BE2C (cell line): ENCODE data around the gene SHISAL2B.
"Not testable (repeated sequence)": the region's sequence is repeated elsewhere in the genome, so short reads cannot be mapped to it uniquely, and the experiment has no call there.

Experiments used
- DNase-seq: peaks from one replicate; pipeline ENCODE4 v3.0.0-alpha.2; 2020
- H3K27me3 ChIP-seq: fragments of 250-450 bp; sonication (Bioruptor Pico); 2 replicates; pipeline ENCODE4 v1.5.1; 2020; ENCODE audit warnings: mild to moderate bottlenecking
- H3K36me3 ChIP-seq: fragments of 250-450 bp; sonication (Bioruptor Pico); 2 replicates; pipeline ENCODE4 v1.5.1; 2020; ENCODE audit warnings: mild to moderate bottlenecking
- H3K4me1 ChIP-seq: fragments of 250-450 bp; sonication (Bioruptor Pico); 2 replicates; pipeline ENCODE4 v1.5.1; 2020
- H3K4me3 ChIP-seq: 2 replicates; pipeline ENCODE4 v1.5.1; 2011; ENCODE audit warnings: low read depth, low read length
- H3K9me3 ChIP-seq: fragments of 250-450 bp; sonication (Bioruptor Pico); 2 replicates; pipeline ENCODE4 v1.5.1; 2020
- TF ChIP-seq, protein P1 (sequence below): IDR thresholded peaks from 2 replicates; pipeline ENCODE4 v1.5.1; 2012; ENCODE audit warnings: mild to moderate bottlenecking, low read depth, low read length

Gene SHISAL2B

DNA sequence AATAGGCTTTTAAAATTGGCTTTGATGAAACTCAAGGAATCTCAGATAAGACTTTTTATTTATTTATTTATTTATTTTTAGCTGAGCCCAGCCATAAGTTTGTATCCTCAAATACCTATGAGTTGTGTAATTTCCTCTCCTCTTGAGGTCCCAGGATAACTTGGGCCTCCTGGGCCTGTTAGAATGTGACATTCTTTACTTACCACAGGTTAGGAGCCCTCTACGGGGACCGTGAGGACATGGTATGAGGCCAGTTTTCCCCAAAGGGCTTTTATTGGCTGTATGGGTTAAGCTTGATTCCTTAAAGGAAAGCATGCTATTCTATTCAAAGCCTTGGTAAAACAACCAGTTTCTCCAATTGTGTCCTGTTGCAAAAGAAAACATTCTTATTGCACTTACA is 16.9 kb downstream of the SHISAL2B start:
- Histone ChIP-seq H3K4me3 (no peak overlapping the region), H3K9me3 (no peaks in the 10 kb centered on the region), H3K27me3 (peaks cover 11% of the 10 kb centered on the region), H3K4me1 (no peaks in the 10 kb centered on the region), H3K36me3 (no peaks in the 10 kb centered on the region)
- no peak for DNase-seq
- TF ChIP-seq, protein P1, sequence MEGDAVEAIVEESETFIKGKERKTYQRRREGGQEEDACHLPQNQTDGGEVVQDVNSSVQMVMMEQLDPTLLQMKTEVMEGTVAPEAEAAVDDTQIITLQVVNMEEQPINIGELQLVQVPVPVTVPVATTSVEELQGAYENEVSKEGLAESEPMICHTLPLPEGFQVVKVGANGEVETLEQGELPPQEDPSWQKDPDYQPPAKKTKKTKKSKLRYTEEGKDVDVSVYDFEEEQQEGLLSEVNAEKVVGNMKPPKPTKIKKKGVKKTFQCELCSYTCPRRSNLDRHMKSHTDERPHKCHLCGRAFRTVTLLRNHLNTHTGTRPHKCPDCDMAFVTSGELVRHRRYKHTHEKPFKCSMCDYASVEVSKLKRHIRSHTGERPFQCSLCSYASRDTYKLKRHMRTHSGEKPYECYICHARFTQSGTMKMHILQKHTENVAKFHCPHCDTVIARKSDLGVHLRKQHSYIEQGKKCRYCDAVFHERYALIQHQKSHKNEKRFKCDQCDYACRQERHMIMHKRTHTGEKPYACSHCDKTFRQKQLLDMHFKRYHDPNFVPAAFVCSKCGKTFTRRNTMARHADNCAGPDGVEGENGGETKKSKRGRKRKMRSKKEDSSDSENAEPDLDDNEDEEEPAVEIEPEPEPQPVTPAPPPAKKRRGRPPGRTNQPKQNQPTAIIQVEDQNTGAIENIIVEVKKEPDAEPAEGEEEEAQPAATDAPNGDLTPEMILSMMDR: no peak

DNA sequence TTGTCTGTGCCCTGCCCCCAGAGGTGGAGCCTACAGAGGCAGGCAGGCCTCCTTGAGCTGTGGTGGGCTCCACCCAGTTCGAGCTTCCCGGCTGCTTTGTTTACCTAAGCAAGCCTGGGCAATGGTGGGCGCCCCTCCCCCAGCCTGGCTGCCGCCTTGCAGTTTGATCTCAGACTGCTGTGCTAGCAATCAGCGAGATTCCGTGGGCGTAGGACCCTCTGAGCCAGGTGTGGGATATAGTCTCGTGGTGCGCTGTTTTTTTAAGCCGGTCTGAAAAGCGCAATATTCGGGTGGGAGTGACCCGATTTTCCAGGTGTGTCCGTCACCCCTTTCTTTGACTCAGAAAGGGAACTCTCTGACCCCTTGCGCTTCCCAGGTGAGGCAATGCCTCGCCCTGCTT is 24.2 kb downstream of the SHISAL2B start:
- not testable (repeated sequence) for H3K4me3 ChIP-seq, H3K9me3 ChIP-seq, H3K27me3 ChIP-seq, H3K4me1 ChIP-seq, DNase-seq, H3K36me3 ChIP-seq

DNA sequence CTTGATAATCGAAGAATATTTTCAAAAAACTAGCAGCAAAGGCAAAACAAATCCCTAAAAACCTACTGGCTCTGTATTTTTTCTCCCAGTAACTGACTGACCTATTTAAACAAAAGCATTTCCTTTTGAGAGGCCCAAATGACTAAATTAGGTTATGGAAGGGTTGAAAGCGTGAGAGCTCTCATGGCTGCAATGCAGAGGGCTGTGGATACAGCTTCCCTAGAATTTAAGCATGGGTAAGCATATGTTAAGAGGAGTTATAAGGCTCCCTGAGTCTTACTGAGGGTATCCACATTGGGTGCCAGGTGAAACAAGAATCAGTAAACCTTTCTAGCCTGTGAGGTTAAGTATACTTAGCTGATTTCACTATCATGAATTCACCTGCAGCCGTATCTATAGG is 32.3 kb downstream of the SHISAL2B start:
- H3K27me3 ChIP-seq: no peaks in the 10 kb centered on the region
- H3K9me3 ChIP-seq: no peaks in the 10 kb centered on the region
- DNase-seq: no peak
- peaks cover 12% of the 10 kb centered on the region; the same call in 1 of the 2 replicates for H3K36me3 ChIP-seq
- no peak overlapping the region for H3K4me3 ChIP-seq
- H3K4me1 ChIP-seq: no peaks in the 10 kb centered on the region
- TF ChIP-seq, protein P1: no peak

DNA sequence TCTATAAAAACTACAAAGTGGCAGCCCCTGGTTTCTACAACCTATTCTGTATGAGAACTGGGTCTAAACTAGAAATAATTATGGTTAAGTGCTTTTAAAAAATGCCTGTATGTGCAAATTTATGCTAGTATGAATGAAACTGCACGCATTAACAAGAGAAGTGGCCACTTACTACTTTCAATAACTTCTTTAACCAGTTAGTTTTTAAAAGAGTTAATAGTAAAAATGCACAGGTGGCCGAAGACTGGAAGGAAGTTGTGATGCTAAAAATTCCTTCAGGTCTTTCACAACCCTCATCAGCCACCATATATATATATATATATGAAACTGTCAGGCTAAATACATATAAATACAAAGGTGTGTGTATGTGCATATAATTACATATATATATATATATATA is 36.8 kb downstream of the SHISAL2B start:
- Histone ChIP-seq H3K36me3 (peaks cover 12% of the 10 kb centered on the region), H3K4me3 (no peak overlapping the region), H3K27me3 (no peaks in the 10 kb centered on the region), H3K4me1 (no peaks in the 10 kb centered on the region), H3K9me3 (no peaks in the 10 kb centered on the region)
- no peak for DNase-seq
- TF ChIP-seq, protein P1: no peak

DNA sequence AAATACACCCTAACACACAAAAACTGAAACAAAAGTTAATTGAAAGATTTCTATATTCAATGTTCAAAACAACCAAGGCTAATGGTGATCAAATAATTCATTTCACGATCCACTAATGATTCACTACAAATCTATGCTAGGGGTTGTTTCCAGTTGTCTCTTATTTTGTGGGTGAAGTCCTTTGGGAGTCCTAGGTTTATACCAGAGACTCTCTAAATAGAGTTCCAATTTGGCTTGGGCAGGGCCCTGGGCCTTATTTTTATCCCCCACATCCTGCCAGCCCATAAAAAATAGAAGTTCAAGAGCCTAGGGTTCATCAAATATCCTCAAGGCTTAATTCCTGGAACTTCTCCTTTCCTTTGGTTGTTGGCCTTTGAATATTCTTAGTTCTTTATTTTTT is 52.1 kb downstream of the SHISAL2B start:
- TF ChIP-seq, protein P1: no peak
- H3K4me1 ChIP-seq: no peaks in the 10 kb centered on the region
- no peaks in the 10 kb centered on the region for H3K9me3 ChIP-seq
- peaks cover 18% of the 10 kb centered on the region for H3K36me3 ChIP-seq
- no peak overlapping the region for H3K4me3 ChIP-seq
- no peaks in the 10 kb centered on the region for H3K27me3 ChIP-seq
- no peak for DNase-seq

GRCh38 chr5:64742821-64743220 is 52.5 kb downstream of the SHISAL2B start:
- peaks cover 18% of the 10 kb centered on the region for H3K36me3 ChIP-seq
- no peaks in the 10 kb centered on the region for H3K9me3 ChIP-seq
- TF ChIP-seq, protein P1: no peak
- no peaks in the 10 kb centered on the region for H3K27me3 ChIP-seq
- no peak for DNase-seq
- H3K4me1 ChIP-seq: no peaks in the 10 kb centered on the region
- no peak overlapping the region for H3K4me3 ChIP-seq

GRCh38 chr5:64744914-64745313 is 54.6 kb downstream of the SHISAL2B start:
- DNase-seq: no peak

More at GRCh38 chr5:64744914-64745313, 54.6 kb downstream of the SHISAL2B start:
- Histone ChIP-seq H3K27me3 (no peaks in the 10 kb centered on the region), H3K9me3 (no peaks in the 10 kb centered on the region), H3K4me3 (no peak overlapping the region), H3K36me3 (peaks cover 4% of the 10 kb centered on the region; the same call in 1 of the 2 replicates), H3K4me1 (no peaks in the 10 kb centered on the region)
- TF ChIP-seq, protein P1: no peak
